Skeletal muscle tissue (tissue), 4 donors: ENCODE measurements around the gene KCNMA1. TPM values are rescaled to one million over a fixed set of nuclear protein-coding genes. Genes with fewer than 3 reads are reported as not detected.

Experiments used
- H3K27ac ChIP-seq: one replicate; pipeline ENCODE4 v1.7.0; 2013; ENCODE audit warnings: mild to moderate bottlenecking, low read depth, low read length, inconsistent platforms
- H3K27me3 ChIP-seq, 3 donors: one replicate each; pipeline ENCODE4 v1.7.0; 2013; ENCODE audit warnings: low read length in 3 of 3; ENCODE audit not compliant: control insufficient read depth in 3 of 3, insufficient read depth in 3 of 3
- H3K36me3 ChIP-seq, 3 donors: one replicate each; pipeline ENCODE4 v1.7.0; 2013; ENCODE audit warnings: low read length in 3 of 3; ENCODE audit not compliant: control insufficient read depth in 3 of 3, insufficient read depth in 3 of 3
- H3K4me1 ChIP-seq, 3 donors: one replicate each; pipeline ENCODE4 v1.7.0; 2013; ENCODE audit warnings: low read length in 3 of 3, mild to moderate bottlenecking in 3 of 3; ENCODE audit not compliant: control insufficient read depth in 3 of 3, insufficient read depth in 3 of 3
- H3K4me3 ChIP-seq, 3 donors: one replicate each; pipeline ENCODE4 v1.7.0; 2013; ENCODE audit warnings: low read length in 3 of 3
- H3K9ac ChIP-seq, 3 donors: one replicate each; pipeline ENCODE4 v1.7.0; 2013; ENCODE audit warnings: low read length in 3 of 3, mild to moderate bottlenecking in 3 of 3, moderate library complexity in 2 of 3, low read depth in 1 of 3
- H3K9me3 ChIP-seq, 3 donors: one replicate each; pipeline ENCODE4 v1.7.0; 2013; ENCODE audit warnings: low read length in 3 of 3; ENCODE audit not compliant: control insufficient read depth in 3 of 3
- total RNA-seq: library from RNA; depleted of rRNA; stranded (reverse); fragments of >200 nt; gene quantifications from one replicate; pipeline ENCODE4 v1.2.3, GENCODE V29; 2014
- donor health status: Osteomylitis.

KCNMA1 gene
- total RNA-seq, 1 donor from 2014 or later = 18.8 TPM

DNA sequence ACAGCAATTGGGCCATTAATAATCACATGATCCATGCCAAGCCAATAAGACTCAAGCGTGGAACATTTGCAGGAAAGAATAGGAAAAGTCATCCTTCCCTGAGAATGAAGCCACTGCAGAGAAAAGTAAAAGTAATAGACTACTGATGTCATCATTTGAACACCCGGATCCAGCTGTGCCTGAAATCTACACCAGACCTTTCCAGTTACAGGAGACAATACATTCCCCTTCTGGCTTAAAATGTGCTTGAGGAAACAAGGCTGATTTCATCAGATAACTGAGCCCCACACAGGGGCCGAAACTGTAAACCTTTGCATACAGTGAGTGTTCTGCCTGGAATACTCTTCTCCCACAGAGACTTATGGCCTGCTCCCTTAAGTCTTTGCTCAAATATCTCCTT, 232.8 kb downstream of the KCNMA1 start:
- Histone ChIP-seq H3K9ac (no peak overlapping the region), H3K9me3 (no peaks in the 10 kb centered on the region), H3K27me3 (no peaks in the 10 kb centered on the region), H3K27ac (no peak overlapping the region), H3K4me3 (no peak overlapping the region), H3K36me3 (peaks cover 2 to 4% (median 4%) of the 10 kb centered on the region in 3 donors), H3K4me1 (peaks cover 20 to 52% (median 34%) of the 10 kb centered on the region in 3 donors)

DNA sequence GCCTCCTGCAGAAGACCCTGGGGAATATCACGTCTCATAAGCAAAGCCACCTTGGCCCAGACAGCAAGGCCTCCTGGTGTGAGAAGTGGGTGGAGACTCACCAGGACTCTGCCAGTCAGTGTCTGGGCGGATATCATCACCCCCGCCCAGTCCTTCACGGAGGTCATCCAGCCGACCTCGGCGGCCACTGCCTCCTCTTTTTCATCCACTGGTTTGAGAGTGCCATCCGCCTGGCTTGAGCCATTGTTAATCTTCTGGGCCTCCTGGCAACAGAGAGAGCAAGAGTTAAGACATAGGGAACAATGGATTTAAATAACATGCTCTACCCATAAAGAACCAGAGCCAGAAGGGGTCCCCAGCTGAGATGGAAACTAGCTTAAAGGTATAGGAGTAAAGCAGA, 233.8 kb downstream of the KCNMA1 start:
- H3K9ac ChIP-seq = no peak overlapping the region
- H3K4me1 ChIP-seq = peaks cover 29 to 49% (median 42%) of the 10 kb centered on the region in 3 donors
- H3K4me3 ChIP-seq = no peak overlapping the region
- H3K36me3 ChIP-seq = peaks cover 2 to 4% (median 4%) of the 10 kb centered on the region in 3 donors
- H3K27me3 ChIP-seq = no peaks in the 10 kb centered on the region
- H3K27ac ChIP-seq = no peak overlapping the region
- no peaks in the 10 kb centered on the region for H3K9me3 ChIP-seq

DNA sequence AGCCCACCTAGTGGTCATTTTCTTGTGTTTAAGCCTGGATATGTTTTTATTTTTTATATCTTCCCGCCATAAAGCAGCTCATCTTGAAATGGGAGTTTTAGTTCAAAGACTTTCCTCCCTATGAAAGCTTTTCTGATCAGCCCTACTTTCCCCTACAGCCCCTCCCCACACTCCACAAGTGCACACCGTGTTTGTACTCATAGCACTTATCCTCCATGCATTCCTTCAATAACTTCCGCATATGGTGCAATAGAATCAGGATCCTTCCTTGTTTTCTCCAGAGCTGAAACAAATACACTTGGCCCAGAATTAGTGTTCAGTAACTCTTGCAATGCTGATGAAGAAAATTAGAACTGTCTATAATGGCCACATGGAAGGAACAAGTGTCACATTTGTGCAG, 235.9 kb downstream of the KCNMA1 start:
- Histone ChIP-seq H3K36me3 (peaks cover 2 to 4% (median 4%) of the 10 kb centered on the region in 3 donors), H3K27me3 (no peaks in the 10 kb centered on the region), H3K9me3 (no peaks in the 10 kb centered on the region), H3K27ac (no peak overlapping the region), H3K4me1 (peaks cover 24 to 40% (median 38%) of the 10 kb centered on the region in 3 donors), H3K9ac (no peak overlapping the region), H3K4me3 (no peak overlapping the region)

- Histone ChIP-seq H3K9me3 (no peaks in the 10 kb centered on the region), H3K27ac (peak overlapping the region; percentile 59), H3K4me1 (peaks cover 18 to 46% (median 37%) of the 10 kb centered on the region in 3 donors), H3K36me3 (peaks cover 2 to 4% (median 4%) of the 10 kb centered on the region in 3 donors), H3K9ac (peak overlapping the region in 1 of 3 donors; percentile 18), H3K4me3 (no peak overlapping the region), H3K27me3 (no peaks in the 10 kb centered on the region)
Observed at GRCh38 chr10:77400033-77400432, 237.6 kb downstream of the KCNMA1 start.

DNA sequence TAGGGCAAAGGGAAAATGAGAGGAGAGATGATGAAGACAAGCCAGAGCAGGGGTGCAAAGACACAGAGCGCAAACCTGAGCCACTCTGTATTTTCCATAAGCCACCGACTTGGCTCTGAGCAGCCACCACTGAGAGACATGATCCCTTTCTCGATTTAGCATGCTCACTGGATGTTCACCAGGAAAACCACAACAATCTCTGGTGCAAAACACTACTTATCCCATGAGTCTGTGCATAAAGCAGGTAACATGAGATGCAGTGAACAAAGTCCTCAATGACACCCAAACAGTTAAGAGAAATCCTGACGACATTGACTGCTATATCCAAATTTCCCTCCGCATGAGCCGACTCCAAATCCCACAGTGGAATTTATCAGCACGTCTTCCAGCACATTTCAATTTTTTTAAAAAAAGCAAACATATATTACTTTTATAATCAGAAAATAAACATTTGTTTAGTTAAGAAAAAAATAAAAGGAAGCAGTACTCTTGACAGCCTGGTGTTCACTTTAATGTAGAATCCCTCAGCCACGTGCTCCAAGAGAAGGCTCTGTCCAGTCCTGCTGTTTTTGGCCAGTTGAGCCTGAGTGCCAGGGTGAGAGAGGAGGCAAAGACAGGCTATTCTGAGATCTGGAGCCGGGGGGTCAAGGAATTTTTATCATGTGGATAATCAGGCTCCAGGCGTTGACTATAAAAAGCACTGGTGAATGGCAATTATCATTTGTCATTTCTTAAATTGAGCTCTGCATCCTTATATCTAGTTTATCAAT, 238.4 kb downstream of the KCNMA1 start:
- peak overlapping the region in 1 of 3 donors; percentile 20 for H3K4me3 ChIP-seq
- H3K4me1 ChIP-seq = peaks cover 18 to 55% (median 45%) of the 10 kb centered on the region in 3 donors
- H3K27ac ChIP-seq = peak overlapping the region; percentile 59
- H3K36me3 ChIP-seq = peaks cover 2 to 4% (median 4%) of the 10 kb centered on the region in 3 donors
- H3K9ac ChIP-seq = peak overlapping the region in 1 of 3 donors; percentile 18
- H3K27me3 ChIP-seq = no peaks in the 10 kb centered on the region
- H3K9me3 ChIP-seq = no peaks in the 10 kb centered on the region

- H3K27me3 ChIP-seq = no peaks in the 10 kb centered on the region
- H3K9ac ChIP-seq = peak overlapping the region in 1 of 3 donors; percentile 17
- H3K9me3 ChIP-seq = no peaks in the 10 kb centered on the region
- peaks cover 1 to 3% (median 2%) of the 10 kb centered on the region in 3 donors for H3K36me3 ChIP-seq
- peak overlapping the region; percentile 59 for H3K27ac ChIP-seq
- H3K4me3 ChIP-seq = peak overlapping the region in 1 of 3 donors; percentile 20
- H3K4me1 ChIP-seq = peaks cover 18 to 61% (median 51%) of the 10 kb centered on the region in 3 donors
Observed at GRCh38 chr10:77398558-77398957, 239.1 kb downstream of the KCNMA1 start.

- H3K27me3 ChIP-seq = no peaks in the 10 kb centered on the region
- peaks cover 18 to 75% (median 60%) of the 10 kb centered on the region in 3 donors for H3K4me1 ChIP-seq
- H3K36me3 ChIP-seq = no peaks in the 10 kb centered on the region
- no peak overlapping the region for H3K27ac ChIP-seq
- H3K9ac ChIP-seq = no peak overlapping the region
- H3K4me3 ChIP-seq = no peak overlapping the region
- no peaks in the 10 kb centered on the region for H3K9me3 ChIP-seq
Observed at GRCh38 chr10:77397103-77397502, 240.5 kb downstream of the KCNMA1 start.

DNA sequence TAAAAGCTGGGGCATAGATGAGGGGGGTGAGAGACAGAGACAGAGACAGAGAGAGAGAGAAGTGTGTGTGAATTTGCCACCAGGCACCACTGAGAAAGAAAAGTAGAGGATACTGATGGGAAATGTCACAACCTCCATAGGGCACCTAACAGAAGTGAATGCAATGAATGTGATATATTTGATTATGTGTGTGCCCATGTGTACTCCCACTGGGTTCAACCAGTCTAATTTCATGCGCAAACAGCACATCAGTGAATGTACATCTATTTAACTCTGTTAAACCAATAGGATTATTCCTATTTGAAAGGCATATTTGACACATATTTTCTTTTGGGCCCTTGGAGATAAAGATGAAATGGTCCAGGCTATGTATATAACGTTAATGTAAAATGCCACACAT, 241.3 kb downstream of the KCNMA1 start:
- Histone ChIP-seq H3K9ac (no peak overlapping the region), H3K27ac (no peak overlapping the region), H3K27me3 (no peaks in the 10 kb centered on the region), H3K4me1 (peaks cover 23 to 81% (median 65%) of the 10 kb centered on the region in 3 donors), H3K36me3 (no peaks in the 10 kb centered on the region), H3K9me3 (no peaks in the 10 kb centered on the region), H3K4me3 (no peak overlapping the region)

GRCh38 chr10:77393821-77394501, 243.6 kb downstream of the KCNMA1 start:
- Histone ChIP-seq H3K36me3 (no peaks in the 10 kb centered on the region), H3K27ac (peak overlapping the region; percentile 16), H3K4me3 (no peak overlapping the region), H3K27me3 (no peaks in the 10 kb centered on the region), H3K4me1 (peaks cover 24 to 84% (median 65%) of the 10 kb centered on the region in 3 donors), H3K9ac (no peak overlapping the region), H3K9me3 (no peaks in the 10 kb centered on the region)

GRCh38 chr10:77393411-77393810, 244.2 kb downstream of the KCNMA1 start:
- no peak overlapping the region for H3K4me3 ChIP-seq
- peaks cover 20 to 79% (median 61%) of the 10 kb centered on the region in 3 donors for H3K4me1 ChIP-seq
- H3K9ac ChIP-seq = no peak overlapping the region
- H3K9me3 ChIP-seq = no peaks in the 10 kb centered on the region
- no peaks in the 10 kb centered on the region for H3K27me3 ChIP-seq
- H3K27ac ChIP-seq = no peak overlapping the region
- no peaks in the 10 kb centered on the region for H3K36me3 ChIP-seq
